HepG2 (cell line): ENCODE measurements around the gene TVP23C. TPM values are rescaled to one million over a fixed set of nuclear protein-coding genes. Genes with fewer than 3 reads are reported as not detected.

Experiments
- ATAC-seq: fragments of 200-7000 bp; cut with Tn5 transposase; 3 replicates; pipeline ENCODE4 v1.9.1; 2020; ENCODE audit warnings: mild to moderate bottlenecking, moderate library complexity
- BruUV-seq: library from RNA; stranded (reverse); fragments of 400-500 nt; replicated peaks from 2 replicates; lab custom pipeline; 2021; lab: Mats Ljungman, UMichigan
- CTCF ChIA-PET: fragments of 300-600 bp; formaldehyde crosslinking; extraction: SDS; loops from one replicate; lab custom pipeline; 2021; ENCODE audit warnings: low total read pairs, inconsistent platforms, low intra/inter-chr PET ratio; lab: Yijun Ruan, JAX
- POLR2A ChIA-PET: fragments of 350-600 bp; sonication (Branson Sonifier 250); formaldehyde crosslinking; loops from one replicate; lab custom pipeline; 2020; ENCODE audit warnings: antibody characterized with exemption, inconsistent platforms; lab: Yijun Ruan, JAX
- DNase-seq: peaks from one replicate; pipeline ENCODE4 v3.0.0-alpha.2; 2015; ENCODE audit warnings: low spot score
- FAIRE-seq: peaks from 3 replicates; lab custom pipeline; 2011; peaks lifted over from hg19 to GRCh38; lab: Jason Lieb, UNC
- H2AFZ ChIP-seq: one replicate; pipeline ENCODE4 v1.6.1; 2011; ENCODE audit warnings: low read length, inconsistent platforms
- H3K27ac ChIP-seq: fragments of 300-600 bp; 3 replicates; pipeline ENCODE4 v1.8.0; 2011; ENCODE audit warnings: mixed run types, mild to moderate bottlenecking, mixed read lengths, low read length, inconsistent platforms; ENCODE audit not compliant: insufficient read depth; ENCODE audit errors: extremely low read length
- H3K27me3 ChIP-seq, 2 experiments: fragments of 200-600 bp in 1 of 2; 2 replicates in 1 of 2; 3 replicates in 1 of 2; pipeline versions ENCODE4 v1.6.0 to v1.8.0; 2011; ENCODE audit warnings: low read length in 2 of 2, mild to moderate bottlenecking in 2 of 2, moderate library complexity in 2 of 2, inconsistent platforms in 1 of 2; ENCODE audit not compliant: insufficient read depth in 2 of 2, control insufficient read depth in 1 of 2
- H3K36me3 ChIP-seq, 2 experiments: fragments of 200-600 bp in 1 of 2; replicated peaks in 1 of 2; 2 replicates in 1 of 2; 3 replicates in 1 of 2; pipeline versions ENCODE4 v1.5.1 to v1.8.0; 2011; ENCODE audit warnings: low read length in 2 of 2, inconsistent platforms in 1 of 2; ENCODE audit not compliant: insufficient read depth in 2 of 2, control insufficient read depth in 1 of 2
- H3K4me1 ChIP-seq: 2 replicates; pipeline ENCODE4 v1.5.1; 2012; ENCODE audit warnings: low read length, inconsistent platforms; ENCODE audit not compliant: insufficient read depth
- H3K4me2 ChIP-seq: 2 replicates; pipeline ENCODE4 v1.6.0; 2011; ENCODE audit warnings: low read depth, low read length, inconsistent platforms
- H3K4me3 ChIP-seq, 3 experiments: fragments of 200-600 bp in 1 of 3; sonication (generic), shearing (Covaris generic) in 1 of 3; replicated peaks in 1 of 3; 2 replicates each; pipeline ENCODE4 v1.5.1; 2011 to 2016; ENCODE audit warnings: low read length in 3 of 3, inconsistent platforms in 2 of 3, low read depth in 2 of 3, mild to moderate bottlenecking in 2 of 3, control low read depth in 1 of 3, mixed read lengths in 1 of 3; ENCODE audit not compliant: insufficient read depth in 1 of 3
- H3K79me2 ChIP-seq: one replicate; pipeline ENCODE4 v1.6.1; 2011; ENCODE audit warnings: low read length, inconsistent platforms; ENCODE audit not compliant: insufficient read depth
- H3K9ac ChIP-seq: 2 replicates; pipeline ENCODE4 v1.6.0; 2011; ENCODE audit warnings: mild to moderate bottlenecking, low read depth, low read length, inconsistent platforms; ENCODE audit not compliant: insufficient read depth
- H3K9me3 ChIP-seq: 2 replicates; pipeline ENCODE4 v1.5.1; 2012; ENCODE audit warnings: mild to moderate bottlenecking, low read length
- H4K20me1 ChIP-seq: 2 replicates; pipeline ENCODE4 v1.6.0; 2011; ENCODE audit warnings: inconsistent platforms, mild to moderate bottlenecking, low read length, moderate library complexity; ENCODE audit not compliant: insufficient read depth
- HMGXB4 ChIP-seq, 2 experiments: sonication (generic) in 1 of 2; formaldehyde crosslinking in 1 of 2; IDR thresholded peaks; 2 replicates each; pipeline versions ENCODE4 v1.4.0 to v1.6.1; 2018 to 2020; ENCODE audit warnings: missing genetic modification reagents in 2 of 2, borderline replicate concordance in 1 of 2, low read depth in 1 of 2, mild to moderate bottlenecking in 1 of 2, missing biosample characterization in 1 of 2
- IKZF4 ChIP-seq: sonication (generic); formaldehyde crosslinking; IDR thresholded peaks from 2 replicates; pipeline ENCODE4 v1.5.1; 2020; ENCODE audit warnings: borderline replicate concordance, mild to moderate bottlenecking, low read depth, missing genetic modification reagents; ENCODE audit errors: not compliant biosample characterization
- KLF12 ChIP-seq: sonication (generic); formaldehyde crosslinking; IDR thresholded peaks from 2 replicates; pipeline ENCODE4 v1.4.0; 2020; ENCODE audit warnings: missing genetic modification reagents, borderline replicate concordance
- MXI1 ChIP-seq: IDR thresholded peaks from 3 replicates; pipeline ENCODE4 v1.6.1; 2012; ENCODE audit warnings: low read depth, low read length, inconsistent platforms, borderline replicate concordance
- ZNF367 ChIP-seq: sonication (generic); formaldehyde crosslinking; IDR thresholded peaks from 2 replicates; pipeline ENCODE4 v1.4.0; 2020; ENCODE audit warnings: missing genetic modification reagents, borderline replicate concordance
- ZNF720 ChIP-seq: sonication (generic); formaldehyde crosslinking; IDR thresholded peaks from 2 replicates; pipeline ENCODE4 v1.4.0; 2020; ENCODE audit warnings: missing genetic modification reagents
- ZNF724P ChIP-seq: sonication (generic); formaldehyde crosslinking; IDR thresholded peaks from 2 replicates; pipeline ENCODE4 v1.8.0; 2022; ENCODE audit warnings: missing genetic modification reagents, borderline replicate concordance
- ZNF782 ChIP-seq: sonication (generic); formaldehyde crosslinking; IDR thresholded peaks from 2 replicates; pipeline ENCODE4 v1.4.0; 2020; ENCODE audit warnings: missing genetic modification reagents, mild to moderate bottlenecking, borderline replicate concordance
- WGBS: methylation state at CpG from one replicate; pipeline ENCODE4 v1.1.6; 2017; ENCODE audit warnings: low lambda C conversion rate; 5-methylcytosine and 5-hydroxymethylcytosine counted together
- in situ Hi-C: cut with HindIII; loops from 2 replicates; pipeline ENCODE4 v1.10.0; 2017; ENCODE audit warnings: low pct_unique_long_range_greater_than_20kb; ENCODE audit not compliant: extremely low pct_ligation_motif_present
- intact Hi-C: fragments of 100-400 bp; cut with micrococcal nuclease; formaldehyde crosslinking; loops from one replicate; pipeline ENCODE4 v1.10.0; 2022; ENCODE audit not compliant: unreplicated experiment
- polyA plus RNA-seq, 8 experiments: library from polyadenylated mRNA; depleted of rRNA in 3 of 8; stranded (reverse) in 7 of 8; unstranded in 1 of 8; fragments of >200 nt; fragmentation: Illumina TruSeq in 4 of 8; extraction: Trizol in 4 of 8; gene quantifications; 2 replicates each; pipeline versions ENCODE4 v1.2.1 to v1.2.3, GENCODE V29; 2011 to 2016; ENCODE audit warnings: low read depth in 4 of 8, missing spikeins in 1 of 8, mixed read lengths in 1 of 8; ENCODE audit not compliant: insufficient read depth in 1 of 8
- total RNA-seq, 5 experiments: library from RNA; depleted of rRNA; stranded (reverse); fragments of >200 nt; fragmentation: Illumina TruSeq; extraction: Trizol; gene quantifications; 2 replicates each; pipeline ENCODE4 v1.2.3, GENCODE V29; 2016; ENCODE audit warnings: low read depth in 1 of 5
- TF ChIP-seq, protein P1 (sequence below): sonication (generic); formaldehyde crosslinking; IDR thresholded peaks from 2 replicates; pipeline ENCODE4 v1.4.0; 2020; ENCODE audit warnings: missing genetic modification reagents

TVP23C gene
- total and polyA plus RNA-seq, 2 of the 13 experiments (the other 11 are each of a cell fraction or from before 2014, with no cell fraction given), result 10.4 to 28.2 TPM

GRCh38 chr17:15498107-15498506 is 65.2 kb downstream of the TVP23C start (continued):
- TF ChIP-seq HMGXB4 (CRISPR knock-in tag; IDR thresholded peaks at IDR 0.05; ENCODE audit: borderline replicate concordance in 1 of 2, low read depth in 1 of 2) (no peak), KLF12 (no peak), ZNF782 (CRISPR knock-in tag) (no peak), ZNF367 (CRISPR knock-in tag) (no peak), MXI1 (no peak)
- TF ChIP-seq, protein P1, sequence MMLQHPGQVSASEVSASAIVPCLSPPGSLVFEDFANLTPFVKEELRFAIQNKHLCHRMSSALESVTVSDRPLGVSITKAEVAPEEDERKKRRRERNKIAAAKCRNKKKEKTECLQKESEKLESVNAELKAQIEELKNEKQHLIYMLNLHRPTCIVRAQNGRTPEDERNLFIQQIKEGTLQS (CRISPR knock-in tag), result no peak

GRCh38 chr17:15496735-15497670 is 66.3 kb downstream of the TVP23C start:
- no peak overlapping the region for H2AFZ ChIP-seq
- H4K20me1 ChIP-seq, result no peaks in the 10 kb centered on the region
- FAIRE-seq, result no peak
- H3K4me1 ChIP-seq, result no peaks in the 10 kb centered on the region
- no peak for DNase-seq
- no peaks in the 10 kb centered on the region for H3K27me3 ChIP-seq
- WGBS, result 94% methylated on average over 7 of the region's 7 CpGs
- H3K9me3 ChIP-seq, result no peaks in the 10 kb centered on the region
- H3K36me3 ChIP-seq, result peaks cover 16 to 44% of the 10 kb centered on the region in 2 experiments
- H3K79me2 ChIP-seq, result no peaks in the 10 kb centered on the region
- no peak overlapping the region for H3K27ac ChIP-seq
- CTCF ChIA-PET, result no interaction called here
- BruUV-seq, result no TSS peak
- H3K4me2 ChIP-seq, result no peak overlapping the region
- POLR2A ChIA-PET, result no interaction called here
- in situ Hi-C loops, result no loop called here
- no peak overlapping the region for H3K9ac ChIP-seq
- no peak for ATAC-seq
- no peak for TF ChIP-seq ZNF724P (CRISPR knock-in tag)
- TF ChIP-seq ZNF720 (CRISPR knock-in tag), result no peak
- no peak for TF ChIP-seq IKZF4 (CRISPR knock-in tag)
- TF ChIP-seq, all 625 proteins: peak for 0
- intact Hi-C loops, result no loop called here
- no peak overlapping the region for H3K4me3 ChIP-seq
